H1 (cell line): ENCODE data around the gene ADPRM.

ENCODE experiments used
- CBX5 ChIP-seq: fragments of 300-800, 300-1000 bp; sonication (generic); IDR thresholded peaks from 2 replicates; pipeline ENCODE4 v1.7.1; 2016; ENCODE audit warnings: antibody characterized with exemption, low read length, low read depth
- EP300 ChIP-seq, 2 experiments: IDR thresholded peaks; 1 replicate in 1 of 2; 2 replicates in 1 of 2; pipeline ENCODE4 v1.6.1; 2011 to 2012; ENCODE audit warnings: low read depth in 2 of 2, low read length in 2 of 2, mild to moderate bottlenecking in 2 of 2, borderline replicate concordance in 1 of 2, inconsistent platforms in 1 of 2, moderate library complexity in 1 of 2
- POLR2AphosphoS5 ChIP-seq: IDR thresholded peaks from 2 replicates; pipeline ENCODE4 v1.6.1; 2011; ENCODE audit warnings: low read depth, low read length
- TEAD4 ChIP-seq: IDR thresholded peaks from 2 replicates; pipeline ENCODE4 v1.6.1; 2012; ENCODE audit warnings: low read depth, low read length, inconsistent platforms, mixed read lengths
- YY1 ChIP-seq: IDR thresholded peaks from 2 replicates; pipeline ENCODE4 v1.6.1; 2011; ENCODE audit warnings: low read depth, mild to moderate bottlenecking, low read length
- TF ChIP-seq, protein P1 (sequence below), 3 experiments: IDR thresholded peaks; 1 replicate in 2 of 3; 2 replicates in 1 of 3; pipeline versions ENCODE4 v1.5.1 to v1.6.1; 2011; ENCODE audit warnings: low read length in 3 of 3, mild to moderate bottlenecking in 3 of 3, inconsistent platforms in 2 of 3, low read depth in 1 of 3, moderate library complexity in 1 of 3; ENCODE audit not compliant: insufficient read depth in 1 of 3; ENCODE audit errors: control extremely low read depth in 1 of 3

DNA sequence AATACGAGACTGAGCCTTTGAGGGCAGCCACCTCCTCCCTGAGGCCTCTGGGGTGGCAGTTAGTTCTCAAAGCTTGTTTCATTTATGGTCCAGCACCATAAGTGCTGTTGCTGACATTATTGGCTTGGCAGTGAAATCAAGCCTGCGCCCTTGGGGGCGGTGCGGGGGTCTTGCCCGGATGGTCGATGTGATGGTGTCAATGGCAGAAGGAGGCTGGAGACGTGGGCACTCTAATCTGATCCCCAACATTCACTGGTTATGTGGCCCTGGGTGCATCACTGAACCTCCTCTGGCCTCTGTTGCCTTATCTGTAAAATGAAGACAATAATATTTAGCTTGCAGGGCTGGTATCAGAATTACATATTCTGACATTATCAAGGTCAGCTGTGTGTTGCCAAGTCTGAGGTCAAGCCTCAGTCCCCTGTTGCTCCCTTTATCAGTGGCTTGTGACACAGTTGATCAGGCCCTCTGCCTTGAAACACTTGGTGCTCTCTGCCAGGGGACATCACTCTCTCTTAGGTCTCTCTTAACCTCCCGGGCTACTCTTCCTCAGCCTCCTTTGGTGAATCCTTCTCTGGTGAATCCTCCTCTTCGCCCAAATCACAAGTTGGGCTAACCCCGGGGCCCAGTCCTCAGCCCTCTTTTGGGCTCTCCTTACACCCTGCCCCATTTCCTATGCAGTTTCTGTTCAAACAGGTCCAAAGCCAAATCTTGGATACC is 44.2 kb downstream of the ADPRM start:
- TF ChIP-seq, protein P1, sequence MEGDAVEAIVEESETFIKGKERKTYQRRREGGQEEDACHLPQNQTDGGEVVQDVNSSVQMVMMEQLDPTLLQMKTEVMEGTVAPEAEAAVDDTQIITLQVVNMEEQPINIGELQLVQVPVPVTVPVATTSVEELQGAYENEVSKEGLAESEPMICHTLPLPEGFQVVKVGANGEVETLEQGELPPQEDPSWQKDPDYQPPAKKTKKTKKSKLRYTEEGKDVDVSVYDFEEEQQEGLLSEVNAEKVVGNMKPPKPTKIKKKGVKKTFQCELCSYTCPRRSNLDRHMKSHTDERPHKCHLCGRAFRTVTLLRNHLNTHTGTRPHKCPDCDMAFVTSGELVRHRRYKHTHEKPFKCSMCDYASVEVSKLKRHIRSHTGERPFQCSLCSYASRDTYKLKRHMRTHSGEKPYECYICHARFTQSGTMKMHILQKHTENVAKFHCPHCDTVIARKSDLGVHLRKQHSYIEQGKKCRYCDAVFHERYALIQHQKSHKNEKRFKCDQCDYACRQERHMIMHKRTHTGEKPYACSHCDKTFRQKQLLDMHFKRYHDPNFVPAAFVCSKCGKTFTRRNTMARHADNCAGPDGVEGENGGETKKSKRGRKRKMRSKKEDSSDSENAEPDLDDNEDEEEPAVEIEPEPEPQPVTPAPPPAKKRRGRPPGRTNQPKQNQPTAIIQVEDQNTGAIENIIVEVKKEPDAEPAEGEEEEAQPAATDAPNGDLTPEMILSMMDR (IDR thresholded peaks at IDR 0.05; ENCODE audit: control extremely low read depth in 1 of 3, insufficient read depth in 1 of 3, low read depth in 1 of 3, low read length in 3 of 3) = no peak
- TF ChIP-seq CBX5 = no peak
- no peak for TF ChIP-seq POLR2AphosphoS5
- no peak for TF ChIP-seq EP300 (IDR thresholded peaks at IDR 0.05; ENCODE audit: borderline replicate concordance in 1 of 2, low read depth in 2 of 2, low read length in 2 of 2)
- TF ChIP-seq TEAD4 = no peak
- no peak for TF ChIP-seq YY1
